K562 (cell line): Measurements from ENCODE around the gene VPS37B. TPM values are rescaled to one million over a fixed set of nuclear protein-coding genes. Genes with fewer than 3 reads are reported as not detected.

Source experiments
- BRD4 ChIP-seq: fragments of 200-600 bp; sonication (generic); IDR thresholded peaks from 2 replicates; pipeline ENCODE4 v1.6.1; 2017; ENCODE audit warnings: inconsistent platforms
- CEBPB ChIP-seq: fragments of 450-650 bp; IDR thresholded peaks from 2 replicates; pipeline ENCODE4 v1.6.1; 2016; ENCODE audit warnings: missing genetic modification characterization, missing compliant biosample characterization
- DNMT1 ChIP-seq: fragments of 450-650 bp; IDR thresholded peaks from 2 replicates; pipeline ENCODE4 v1.6.1; 2016; ENCODE audit warnings: antibody characterized with exemption, mild to moderate bottlenecking
- GATAD2A ChIP-seq: fragments of 450-650 bp; IDR thresholded peaks from 2 replicates; pipeline ENCODE4 v1.6.1; 2017
- L3MBTL2 ChIP-seq: fragments of 450-650 bp; IDR thresholded peaks from 2 replicates; pipeline ENCODE4 v1.6.1; 2016; ENCODE audit warnings: mild to moderate bottlenecking, moderate library complexity
- MBD2 ChIP-seq: sonication (generic); IDR thresholded peaks from 2 replicates; pipeline ENCODE4 v1.6.1; 2016; ENCODE audit warnings: low read depth, borderline replicate concordance
- RFX1 ChIP-seq: fragments of 450-650 bp; IDR thresholded peaks from 2 replicates; pipeline ENCODE4 v1.6.1; 2016; ENCODE audit warnings: mild to moderate bottlenecking, moderate library complexity
- SIX5 ChIP-seq, 2 experiments: IDR thresholded peaks; 2 replicates each; pipeline ENCODE4 v1.6.1; 2011; ENCODE audit warnings: low read length in 2 of 2, borderline replicate concordance in 1 of 2, low read depth in 1 of 2, mild to moderate bottlenecking in 1 of 2, moderate library complexity in 1 of 2; ENCODE audit not compliant: insufficient read depth in 1 of 2
- ZNF778 ChIP-seq: fragments of 450-650 bp; formaldehyde crosslinking; IDR thresholded peaks from 2 replicates; pipeline ENCODE4 v1.4.0; 2020; ENCODE audit warnings: mild to moderate bottlenecking, moderate library complexity
- polyA plus RNA-seq, 8 experiments: library from polyadenylated mRNA; depleted of rRNA in 4 of 8; stranded (reverse) in 5 of 8; unstranded in 3 of 8; fragments of >200 nt; fragmentation: Nextera tagmentation in 2 of 8; fragmentation: Illumina TruSeq in 1 of 8; extraction: Ambion mirVana in 2 of 8; extraction: Trizol in 1 of 8; gene quantifications; 2 replicates each; pipeline versions ENCODE4 v1.2.1 to v1.2.3, GENCODE V29; 2011 to 2014; ENCODE audit warnings: inconsistent platforms in 1 of 8, missing spikeins in 1 of 8
- total RNA-seq, 7 experiments: library from RNA; depleted of rRNA in 6 of 7; stranded (reverse); fragments of >200 nt in 6 of 7; fragmentation: Illumina TruSeq in 2 of 7; extraction: Trizol in 2 of 7; gene quantifications; 2 replicates each; pipeline versions ENCODE4 v1.2.1 to v1.2.3, GENCODE V29; 2011 to 2021; ENCODE audit warnings: low replicate concordance in 1 of 7
- TF ChIP-seq, protein P1 (sequence below), 2 experiments: fragments of 450-650 bp in 1 of 2; sonication (generic) in 1 of 2; formaldehyde crosslinking in 1 of 2; IDR thresholded peaks; 2 replicates each; pipeline versions ENCODE4 v1.7.1 to v1.9.0; 2016 to 2022; ENCODE audit warnings: inconsistent platforms in 1 of 2, mild to moderate bottlenecking in 1 of 2, missing genetic modification reagents in 1 of 2
- TF ChIP-seq, protein P2 (sequence below): sonication (generic); formaldehyde crosslinking; IDR thresholded peaks from 2 replicates; pipeline ENCODE4 v1.8.0; 2022; ENCODE audit warnings: missing genetic modification reagents, mild to moderate bottlenecking, borderline replicate concordance
- TF ChIP-seq, protein P3 (sequence below): sonication (generic); formaldehyde crosslinking; IDR thresholded peaks from 2 replicates; pipeline ENCODE4 v1.8.0; 2023; ENCODE audit warnings: mild to moderate bottlenecking, missing genetic modification reagents

Gene VPS37B
- total and polyA plus RNA-seq, 9 of the 15 experiments (the other 6 are each of a cell fraction or from before 2014, with no cell fraction given): 0.28 to 37.4 (median 17.9) TPM

DNA sequence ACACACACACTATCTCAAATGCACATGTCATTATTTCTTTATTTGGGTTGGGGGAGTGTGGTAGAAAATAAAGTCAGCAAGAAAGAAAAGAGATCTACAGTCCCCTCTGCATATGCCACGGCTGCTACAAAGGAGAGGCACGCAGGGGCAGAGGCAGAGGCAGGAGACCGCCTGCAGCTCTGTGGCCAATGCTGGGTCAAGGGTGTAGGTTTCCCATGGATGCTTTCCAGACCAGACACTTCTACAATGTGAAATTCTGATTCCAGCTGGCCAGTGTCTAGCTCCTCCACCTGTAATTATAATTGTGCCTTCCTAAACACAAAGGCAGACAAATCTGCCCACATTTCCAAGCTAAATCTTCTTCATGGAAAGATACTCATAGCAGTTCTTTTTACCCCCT, 19.2 kb downstream of the VPS37B start (continued):
- TF ChIP-seq, protein P1, sequence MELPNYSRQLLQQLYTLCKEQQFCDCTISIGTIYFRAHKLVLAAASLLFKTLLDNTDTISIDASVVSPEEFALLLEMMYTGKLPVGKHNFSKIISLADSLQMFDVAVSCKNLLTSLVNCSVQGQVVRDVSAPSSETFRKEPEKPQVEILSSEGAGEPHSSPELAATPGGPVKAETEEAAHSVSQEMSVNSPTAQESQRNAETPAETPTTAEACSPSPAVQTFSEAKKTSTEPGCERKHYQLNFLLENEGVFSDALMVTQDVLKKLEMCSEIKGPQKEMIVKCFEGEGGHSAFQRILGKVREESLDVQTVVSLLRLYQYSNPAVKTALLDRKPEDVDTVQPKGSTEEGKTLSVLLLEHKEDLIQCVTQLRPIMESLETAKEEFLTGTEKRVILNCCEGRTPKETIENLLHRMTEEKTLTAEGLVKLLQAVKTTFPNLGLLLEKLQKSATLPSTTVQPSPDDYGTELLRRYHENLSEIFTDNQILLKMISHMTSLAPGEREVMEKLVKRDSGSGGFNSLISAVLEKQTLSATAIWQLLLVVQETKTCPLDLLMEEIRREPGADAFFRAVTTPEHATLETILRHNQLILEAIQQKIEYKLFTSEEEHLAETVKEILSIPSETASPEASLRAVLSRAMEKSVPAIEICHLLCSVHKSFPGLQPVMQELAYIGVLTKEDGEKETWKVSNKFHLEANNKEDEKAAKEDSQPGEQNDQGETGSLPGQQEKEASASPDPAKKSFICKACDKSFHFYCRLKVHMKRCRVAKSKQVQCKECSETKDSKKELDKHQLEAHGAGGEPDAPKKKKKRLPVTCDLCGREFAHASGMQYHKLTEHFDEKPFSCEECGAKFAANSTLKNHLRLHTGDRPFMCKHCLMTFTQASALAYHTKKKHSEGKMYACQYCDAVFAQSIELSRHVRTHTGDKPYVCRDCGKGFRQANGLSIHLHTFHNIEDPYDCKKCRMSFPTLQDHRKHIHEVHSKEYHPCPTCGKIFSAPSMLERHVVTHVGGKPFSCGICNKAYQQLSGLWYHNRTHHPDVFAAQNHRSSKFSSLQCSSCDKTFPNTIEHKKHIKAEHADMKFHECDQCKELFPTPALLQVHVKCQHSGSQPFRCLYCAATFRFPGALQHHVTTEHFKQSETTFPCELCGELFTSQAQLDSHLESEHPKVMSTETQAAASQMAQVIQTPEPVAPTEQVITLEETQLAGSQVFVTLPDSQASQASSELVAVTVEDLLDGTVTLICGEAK (IDR thresholded peaks at IDR 0.05): no peak
- TF ChIP-seq, protein P1 (CRISPR knock-in tag; IDR thresholded peaks at IDR 0.05): no peak
- TF ChIP-seq GATAD2A (no peak), SIX5 (IDR thresholded peaks at IDR 0.05; ENCODE audit: borderline replicate concordance in 1 of 2, insufficient read depth in 1 of 2, low read depth in 1 of 2, low read length in 2 of 2) (no peak), DNMT1 (no peak), BRD4 (no peak), L3MBTL2 (no peak), CEBPB (tag) (no peak), MBD2 (no peak), RFX1 (no peak), ZNF778 (CRISPR knock-in tag) (no peak)
- TF ChIP-seq, protein P2, sequence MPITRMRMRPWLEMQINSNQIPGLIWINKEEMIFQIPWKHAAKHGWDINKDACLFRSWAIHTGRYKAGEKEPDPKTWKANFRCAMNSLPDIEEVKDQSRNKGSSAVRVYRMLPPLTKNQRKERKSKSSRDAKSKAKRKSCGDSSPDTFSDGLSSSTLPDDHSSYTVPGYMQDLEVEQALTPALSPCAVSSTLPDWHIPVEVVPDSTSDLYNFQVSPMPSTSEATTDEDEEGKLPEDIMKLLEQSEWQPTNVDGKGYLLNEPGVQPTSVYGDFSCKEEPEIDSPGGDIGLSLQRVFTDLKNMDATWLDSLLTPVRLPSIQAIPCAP (CRISPR knock-in tag): no peak
- TF ChIP-seq, protein P3, sequence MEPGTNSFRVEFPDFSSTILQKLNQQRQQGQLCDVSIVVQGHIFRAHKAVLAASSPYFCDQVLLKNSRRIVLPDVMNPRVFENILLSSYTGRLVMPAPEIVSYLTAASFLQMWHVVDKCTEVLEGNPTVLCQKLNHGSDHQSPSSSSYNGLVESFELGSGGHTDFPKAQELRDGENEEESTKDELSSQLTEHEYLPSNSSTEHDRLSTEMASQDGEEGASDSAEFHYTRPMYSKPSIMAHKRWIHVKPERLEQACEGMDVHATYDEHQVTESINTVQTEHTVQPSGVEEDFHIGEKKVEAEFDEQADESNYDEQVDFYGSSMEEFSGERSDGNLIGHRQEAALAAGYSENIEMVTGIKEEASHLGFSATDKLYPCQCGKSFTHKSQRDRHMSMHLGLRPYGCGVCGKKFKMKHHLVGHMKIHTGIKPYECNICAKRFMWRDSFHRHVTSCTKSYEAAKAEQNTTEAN (CRISPR knock-in tag): no peak
